ENCODE data around the gene ANXA4.

The ANXA4 gene

GRCh38 chr2:69776886-69777785, 35.2 kb downstream of the ANXA4 start:
- no peak for DNase-seq (ENCODE audit: low read depth in 1 of 2, low spot score in 1 of 2)

GRCh38 chr2:69777786-69778105, 35.8 kb downstream of the ANXA4 start:
- DNase-seq (ENCODE audit: low read depth in 1 of 2, low spot score in 1 of 2): no peak

DNA sequence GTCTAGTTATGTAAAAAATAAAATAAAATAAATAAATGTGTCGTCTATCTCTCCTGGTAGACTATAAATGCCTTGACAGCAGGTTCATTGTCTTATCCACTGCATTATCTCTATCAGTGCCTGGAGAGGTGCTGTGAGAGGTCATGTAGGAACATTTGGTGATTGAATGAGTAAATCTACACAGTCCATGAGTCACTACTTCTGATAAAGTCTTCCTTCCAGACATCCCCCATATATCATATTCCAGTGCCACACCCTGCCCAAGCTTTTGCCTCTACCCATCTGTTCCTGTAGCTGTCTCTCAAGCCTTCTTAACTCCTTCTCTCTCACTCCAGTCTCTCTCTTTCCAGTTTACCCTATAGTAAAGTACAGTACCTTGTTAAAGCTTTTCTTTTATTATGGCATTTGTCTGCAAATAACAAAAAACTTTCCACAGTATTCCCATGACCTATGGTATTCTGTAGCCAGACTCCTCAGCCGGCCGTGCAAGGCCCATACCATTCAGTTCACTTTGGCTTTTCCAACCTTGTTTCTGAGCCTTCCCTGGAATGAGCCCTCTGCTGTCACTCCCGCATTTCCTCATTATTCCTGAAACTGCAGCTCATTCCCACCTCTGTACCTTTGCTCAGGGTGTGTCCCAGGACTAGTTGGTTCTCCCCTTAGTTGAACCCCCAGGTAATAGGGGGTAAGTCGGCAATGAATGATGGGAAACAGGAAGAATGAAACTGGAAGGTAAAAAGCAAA, 37.5 kb downstream of the ANXA4 start:
- no peak for DNase-seq (ENCODE audit: low read depth in 1 of 2, low spot score in 1 of 2)

DNA sequence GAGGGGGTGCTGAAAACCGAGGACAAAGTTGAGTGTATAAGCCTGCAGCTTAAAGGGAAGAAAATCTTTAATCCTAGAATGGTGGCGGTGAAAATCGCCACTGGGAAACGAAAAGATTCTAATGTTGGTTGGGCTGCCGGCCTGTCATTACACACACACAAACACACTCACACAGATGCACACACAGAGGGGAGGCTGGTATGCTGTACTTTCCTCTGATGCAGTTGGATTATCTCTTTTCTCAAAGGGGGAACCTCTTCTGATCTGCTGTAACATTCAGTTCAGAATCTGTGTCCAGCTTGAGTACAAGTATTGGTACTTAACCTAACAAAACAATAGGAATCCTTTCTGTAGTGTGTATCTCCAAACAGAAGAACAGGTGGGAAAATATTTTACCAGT, 39.0 kb downstream of the ANXA4 start:
- DNase-seq (ENCODE audit: low read depth in 1 of 2, low spot score in 1 of 2): no peak

GRCh38 chr2:69781321-69782248, 39.7 kb downstream of the ANXA4 start:
- no peak for DNase-seq (ENCODE audit: low read depth in 1 of 2, low spot score in 1 of 2)

GRCh38 chr2:69784228-69784627, 42.3 kb downstream of the ANXA4 start:
- no peak for DNase-seq (ENCODE audit: low read depth in 1 of 2, low spot score in 1 of 2)

- DNase-seq (ENCODE audit: low read depth in 1 of 2, low spot score in 1 of 2): no peak
Measured at GRCh38 chr2:69785358-69785757, 43.4 kb downstream of the ANXA4 start.

GRCh38 chr2:69786052-69786560, 44.2 kb downstream of the ANXA4 start:
- DNase-seq (ENCODE audit: low read depth in 1 of 2, low spot score in 1 of 2): no peak

DNA sequence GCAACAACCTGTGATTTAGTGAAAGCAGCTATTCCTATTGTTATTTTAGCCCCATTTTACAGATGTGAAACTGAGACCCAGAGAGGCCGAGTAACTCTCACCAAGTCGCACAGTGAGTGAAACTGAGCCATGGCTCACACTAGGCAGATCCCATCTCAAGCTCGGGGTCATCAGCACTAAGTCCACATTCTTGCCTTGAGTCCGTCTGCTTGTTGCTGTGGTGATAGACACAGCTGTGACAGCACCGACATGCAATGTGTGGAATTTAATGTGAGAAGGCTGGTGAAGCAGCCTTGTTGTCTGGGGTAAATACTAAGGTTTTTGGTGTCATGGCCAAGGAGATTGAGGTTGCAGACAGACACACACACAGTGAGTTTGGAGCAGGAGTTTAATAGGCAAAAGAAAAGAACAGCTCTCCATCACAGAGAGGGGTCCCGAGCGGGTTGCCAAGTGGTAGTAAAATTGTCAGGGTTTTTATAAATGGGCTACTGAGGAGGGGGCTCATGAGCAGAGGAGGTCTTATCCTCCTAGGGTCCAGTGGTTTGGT, 47.3 kb downstream of the ANXA4 start:
- no peak for DNase-seq (ENCODE audit: low read depth in 1 of 2, low spot score in 1 of 2)

- DNase-seq (ENCODE audit: low read depth in 1 of 2, low spot score in 1 of 2): no peak
Measured at GRCh38 chr2:69789772-69790600, 48.1 kb downstream of the ANXA4 start.

DNA sequence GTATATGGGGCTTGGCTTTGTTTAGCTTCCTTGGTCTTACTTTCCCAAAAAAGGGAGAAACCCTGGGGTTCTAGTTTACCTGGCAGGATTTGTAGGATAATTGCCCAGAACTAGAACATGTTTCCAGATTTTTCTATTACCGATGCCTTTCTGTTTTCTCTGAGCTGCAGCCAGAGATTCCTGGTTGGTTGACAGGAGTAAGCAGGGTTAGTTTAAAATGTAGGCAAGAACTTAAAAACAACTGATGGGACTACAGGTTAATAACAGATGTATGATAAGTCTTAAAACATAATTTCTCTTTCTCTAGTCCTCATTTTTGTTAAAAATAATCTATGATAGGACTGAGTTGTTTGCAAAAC, 48.6 kb downstream of the ANXA4 start:
- no peak for DNase-seq (ENCODE audit: low read depth in 1 of 2, low spot score in 1 of 2)

DNA sequence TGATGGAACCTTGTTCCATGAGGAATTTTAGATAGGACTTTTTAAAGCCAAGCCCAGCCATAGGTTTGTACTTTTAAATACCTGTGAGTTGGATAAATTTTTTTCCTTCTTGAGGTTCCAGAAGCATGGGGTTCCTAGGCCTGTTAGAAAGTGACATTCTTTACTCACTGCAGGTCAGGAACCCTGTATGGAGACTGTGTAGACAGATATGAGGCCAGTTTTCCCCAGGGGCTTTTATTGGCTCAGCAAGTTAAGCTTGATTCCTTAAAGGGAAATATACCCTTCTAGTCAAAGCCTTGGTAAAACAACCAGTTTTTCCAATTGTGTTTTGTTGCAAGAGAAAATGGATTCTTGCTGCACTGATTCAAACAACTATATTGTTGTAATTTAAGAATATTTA, 49.1 kb downstream of the ANXA4 start:
- no peak for DNase-seq (ENCODE audit: low read depth in 1 of 2, low spot score in 1 of 2)

GRCh38 chr2:69796174-69796573, 54.2 kb downstream of the ANXA4 start:
- DNase-seq (ENCODE audit: low read depth in 1 of 2, low spot score in 1 of 2): no peak

DNA sequence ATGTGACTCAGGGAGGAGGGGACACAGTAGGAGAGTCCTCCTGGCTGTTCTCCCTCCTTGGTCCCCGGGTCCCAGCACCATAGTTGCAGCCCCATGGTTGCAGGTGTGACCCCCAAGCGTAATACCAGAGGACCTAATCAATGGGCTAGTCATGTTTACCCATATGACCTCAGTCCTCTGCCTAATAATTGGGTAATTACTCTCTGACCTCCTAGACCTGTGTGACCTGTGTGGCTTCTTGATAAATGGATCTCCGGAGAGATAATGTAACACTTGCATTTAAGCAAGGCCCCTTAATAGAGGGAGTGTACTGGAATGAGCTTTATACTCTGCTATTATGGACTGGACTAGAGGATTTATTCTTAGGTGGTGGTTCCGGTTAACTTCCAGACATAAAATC, 55.3 kb downstream of the ANXA4 start:
- DNase-seq (ENCODE audit: low read depth in 1 of 2, low spot score in 1 of 2): no peak

GRCh38 chr2:69797836-69798289, 55.9 kb downstream of the ANXA4 start:
- no peak for DNase-seq (ENCODE audit: low read depth in 1 of 2, low spot score in 1 of 2)

- no peak for DNase-seq (ENCODE audit: low read depth in 1 of 2, low spot score in 1 of 2)
Measured at GRCh38 chr2:69798290-69798908, 56.5 kb downstream of the ANXA4 start.

DNA sequence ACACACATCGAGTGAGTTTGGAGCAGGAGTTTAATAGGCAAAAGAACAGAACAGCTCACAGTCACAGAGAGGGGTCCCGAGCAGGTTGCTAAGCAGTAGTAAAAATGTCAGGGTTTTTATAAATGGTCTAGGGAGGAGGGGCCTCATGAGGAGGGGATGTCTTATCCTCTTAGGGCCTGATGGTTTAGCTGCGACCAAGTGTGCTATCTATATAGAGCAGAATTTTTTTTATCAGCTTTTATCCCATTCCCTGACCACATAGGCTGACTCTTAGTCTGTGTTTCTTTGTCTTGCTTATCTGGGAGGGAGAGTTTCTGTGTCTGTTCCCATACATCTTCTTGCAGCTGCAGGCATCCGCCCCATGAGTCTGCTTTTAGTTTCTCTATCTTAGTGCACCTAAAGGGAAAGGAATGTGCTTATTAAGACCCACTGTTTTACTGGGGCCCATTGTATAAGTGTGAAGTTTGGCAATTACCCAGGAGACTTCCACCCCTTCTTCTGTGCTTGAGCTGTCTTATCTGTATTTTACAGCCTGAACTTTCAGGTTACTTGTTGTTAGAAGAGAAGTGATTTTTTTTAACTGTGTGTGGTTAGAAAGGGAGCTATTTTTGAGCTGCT, 57.1 kb downstream of the ANXA4 start:
- DNase-seq (ENCODE audit: low read depth in 1 of 2, low spot score in 1 of 2): no peak

GRCh38 chr2:69801745-69802290, 59.9 kb downstream of the ANXA4 start:
- DNase-seq (ENCODE audit: low read depth in 1 of 2, low spot score in 1 of 2): no peak
